K562 (cell line): ENCODE measurements around the gene HYOU1. TPM values are rescaled to one million over a fixed set of nuclear protein-coding genes. Genes with fewer than 3 reads are reported as not detected.

ENCODE experiments used
- ATAC-seq: fragments of 200-7000 bp; cut with Tn5 transposase; 3 replicates; pipeline ENCODE4 v1.9.1; 2020; ENCODE audit warnings: moderate library complexity
- BruUV-seq: library from RNA; stranded (reverse); fragments of 400-500 nt; replicated peaks from 2 replicates; lab custom pipeline; 2021; lab: Mats Ljungman, UMichigan
- CTCF ChIA-PET: fragments of 300-600 bp; formaldehyde crosslinking; extraction: SDS; loops from one replicate; lab custom pipeline; 2021; ENCODE audit warnings: low intra/inter-chr PET ratio; lab: Yijun Ruan, JAX
- POLR2A ChIA-PET: fragments of 300-600, 350-650 bp; sonication (Branson Sonifier 250); formaldehyde crosslinking; extraction: SDS; loops from one replicate; lab custom pipeline; 2021; ENCODE audit warnings: antibody characterized with exemption, inconsistent platforms; lab: Yijun Ruan, JAX
- DNase-seq, 4 experiments: peaks; one replicate each; pipeline versions ENCODE4 v3.0.0 to v3.0.0-alpha.2; 2011 to 2018; ENCODE audit warnings: low spot score in 3 of 4, mixed read lengths in 3 of 4; ENCODE audit errors: extremely low read depth in 1 of 4
- FAIRE-seq: peaks from 2 replicates; lab custom pipeline; 2011; peaks lifted over from hg19 to GRCh38; lab: Jason Lieb, UNC
- H2AFZ ChIP-seq: 2 replicates; pipeline ENCODE4 v1.6.0; 2011; ENCODE audit warnings: low read depth, low read length, control low read depth, inconsistent platforms
- H3K27ac ChIP-seq: fragments of 200-600 bp; 3 replicates; pipeline ENCODE4 v1.8.0; 2011; ENCODE audit warnings: low read depth, mild to moderate bottlenecking, control low read depth, inconsistent platforms, low read length, moderate library complexity, mixed read lengths; ENCODE audit errors: extremely low read depth
- H3K27me3 ChIP-seq, 2 experiments: fragments of 300-600 bp in 1 of 2; 2 replicates in 1 of 2; 3 replicates in 1 of 2; pipeline versions ENCODE4 v1.6.0 to v1.8.0; 2011; ENCODE audit warnings: inconsistent platforms in 2 of 2, low read length in 2 of 2, mild to moderate bottlenecking in 1 of 2, mixed read lengths in 1 of 2, moderate library complexity in 1 of 2; ENCODE audit not compliant: control insufficient read depth in 2 of 2, insufficient read depth in 2 of 2
- H3K36me3 ChIP-seq: fragments of 300-600 bp; 3 replicates; pipeline ENCODE4 v1.8.0; 2011; ENCODE audit warnings: mild to moderate bottlenecking, low read length, inconsistent platforms; ENCODE audit not compliant: control insufficient read depth, insufficient read depth
- H3K4me1 ChIP-seq, 2 experiments: fragments of 200-600 bp in 1 of 2; replicated peaks in 1 of 2; 2 replicates in 1 of 2; 3 replicates in 1 of 2; pipeline versions ENCODE4 v1.5.1 to v1.8.0; 2011; ENCODE audit warnings: inconsistent platforms in 2 of 2, low read length in 2 of 2, mild to moderate bottlenecking in 1 of 2, mixed read lengths in 1 of 2, moderate library complexity in 1 of 2; ENCODE audit not compliant: control insufficient read depth in 2 of 2, insufficient read depth in 2 of 2
- H3K4me2 ChIP-seq: 2 replicates; pipeline ENCODE4 v1.6.1; 2011; ENCODE audit warnings: low read length, control low read depth, inconsistent platforms, mixed read lengths; ENCODE audit not compliant: insufficient read depth
- H3K4me3 ChIP-seq: fragments of 200-600 bp; sonication (generic), shearing (Covaris generic); 2 replicates; pipeline ENCODE4 v1.5.1; 2016; ENCODE audit warnings: control low read depth, inconsistent platforms
- H3K79me2 ChIP-seq: fragments of 200-600 bp; 3 replicates; pipeline ENCODE4 v1.8.0; 2011; ENCODE audit warnings: low read length, inconsistent platforms; ENCODE audit not compliant: control insufficient read depth, insufficient read depth
- H3K9ac ChIP-seq, 2 experiments: 2 replicates each; pipeline versions ENCODE4 v1.6.0 to v1.6.1; 2011; ENCODE audit warnings: low read depth in 2 of 2, low read length in 2 of 2, control low read depth in 1 of 2, inconsistent platforms in 1 of 2, mild to moderate bottlenecking in 1 of 2, mixed read lengths in 1 of 2; ENCODE audit not compliant: insufficient read depth in 1 of 2
- H3K9me1 ChIP-seq: one replicate; pipeline ENCODE4 v1.6.0; 2011; ENCODE audit warnings: inconsistent platforms, mild to moderate bottlenecking, low read length, moderate library complexity; ENCODE audit not compliant: control insufficient read depth, insufficient read depth
- H3K9me3 ChIP-seq: replicated peaks from 2 replicates; pipeline ENCODE4 v1.5.1; 2011; ENCODE audit warnings: low read depth, low read length, inconsistent platforms; ENCODE audit not compliant: control insufficient read depth, insufficient read depth
- H4K20me1 ChIP-seq: replicated peaks from 2 replicates; pipeline ENCODE4 v1.6.1; 2011; ENCODE audit warnings: low read length, inconsistent platforms, mixed read lengths; ENCODE audit not compliant: control insufficient read depth, insufficient read depth
- BRCA1 ChIP-seq, 2 experiments: fragments of 450-650 bp in 1 of 2; sonication (generic) in 1 of 2; formaldehyde crosslinking in 1 of 2; IDR thresholded peaks; 2 replicates each; pipeline versions ENCODE4 v1.5.0 to v1.6.1; 2017 to 2020; ENCODE audit warnings: mild to moderate bottlenecking in 1 of 2, missing genetic modification reagents in 1 of 2
- ETV5 ChIP-seq: sonication (generic); formaldehyde crosslinking; IDR thresholded peaks from 2 replicates; pipeline ENCODE4 v1.4.0; 2020; ENCODE audit warnings: low read depth, mild to moderate bottlenecking, missing genetic modification reagents
- FOXA1 ChIP-seq: fragments of 450-650 bp; IDR thresholded peaks from 2 replicates; pipeline ENCODE4 v1.6.1; 2016; ENCODE audit warnings: mild to moderate bottlenecking, borderline replicate concordance
- NONO ChIP-seq, 2 experiments: fragments of 200-400 bp in 1 of 2; fragments of 450-650 bp in 1 of 2; formaldehyde crosslinking in 1 of 2; IDR thresholded peaks; 2 replicates each; pipeline ENCODE4 v1.6.1; 2017; ENCODE audit warnings: low read depth in 2 of 2, mild to moderate bottlenecking in 2 of 2, moderate library complexity in 2 of 2, low read length in 1 of 2
- POLR2A ChIP-seq: fragments of 450-650 bp; conservative IDR thresholded peaks from 2 replicates; pipeline ENCODE4 v1.6.1; 2016
- RAD51 ChIP-seq: fragments of 450-650 bp; IDR thresholded peaks from 2 replicates; pipeline ENCODE4 v1.7.1; 2016; ENCODE audit warnings: low read depth, mild to moderate bottlenecking, borderline replicate concordance
- TBL1XR1 ChIP-seq, 2 experiments: IDR thresholded peaks; 2 replicates each; pipeline ENCODE4 v1.6.1; 2012; ENCODE audit warnings: improper control_type of control experiment in 2 of 2, low read length in 2 of 2, mild to moderate bottlenecking in 1 of 2
- TCF3 ChIP-seq: sonication (generic); formaldehyde crosslinking; IDR thresholded peaks from 2 replicates; pipeline ENCODE4 v1.4.0; 2020; ENCODE audit warnings: mild to moderate bottlenecking, missing genetic modification reagents
- ZBTB1 ChIP-seq: sonication (generic); formaldehyde crosslinking; IDR thresholded peaks from 2 replicates; pipeline ENCODE4 v1.8.1; 2023; ENCODE audit warnings: missing genetic modification reagents, low read depth, mild to moderate bottlenecking, borderline replicate concordance
- ZBTB26 ChIP-seq: fragments of 450-650 bp; formaldehyde crosslinking; IDR thresholded peaks from 2 replicates; pipeline ENCODE4 v1.4.0; 2022; ENCODE audit warnings: missing genetic modification characterization
- ZNF121 ChIP-seq: sonication (generic); formaldehyde crosslinking; conservative IDR thresholded peaks from 2 replicates; pipeline ENCODE4 v1.8.0; 2022; ENCODE audit warnings: missing genetic modification reagents
- ZNF263 ChIP-seq: sonication (generic); formaldehyde crosslinking; IDR thresholded peaks from 2 replicates; pipeline ENCODE4 v1.8.0; 2022; ENCODE audit warnings: mild to moderate bottlenecking, missing genetic modification reagents, borderline replicate concordance
- ZNF696 ChIP-seq: fragments of 250-450 bp; sonication (Bioruptor Pico); conservative IDR thresholded peaks from 2 replicates; pipeline ENCODE4 v1.4.0; 2020; ENCODE audit warnings: mild to moderate bottlenecking, moderate library complexity
- WGBS: fragments of 100-300 bp; shearing (Covaris generic); methylation state at CpG from one replicate; pipeline ENCODE4 v1.1.6; 2016; ENCODE audit warnings: low coverage, mixed read lengths; ENCODE audit not compliant: insufficient coverage; ENCODE audit errors: missing lambda C conversion rate; 5-methylcytosine and 5-hydroxymethylcytosine counted together
- in situ Hi-C: fragments of 300-500 bp; cut with MboI; formaldehyde crosslinking; loops from 4 replicates; pipeline ENCODE4 v1.15.0; 2018; ENCODE audit warnings: inconsistent platforms, mixed read lengths
- intact Hi-C: fragments of 100-400 bp; cut with micrococcal nuclease; formaldehyde crosslinking; loops from 2 replicates; pipeline ENCODE4 v1.14.2; 2022
- polyA plus RNA-seq, 8 experiments: library from polyadenylated mRNA; depleted of rRNA in 4 of 8; stranded (reverse) in 5 of 8; unstranded in 3 of 8; fragments of >200 nt; fragmentation: Nextera tagmentation in 2 of 8; fragmentation: Illumina TruSeq in 1 of 8; extraction: Ambion mirVana in 2 of 8; extraction: Trizol in 1 of 8; gene quantifications; 2 replicates each; pipeline versions ENCODE4 v1.2.1 to v1.2.3, GENCODE V29; 2011 to 2014; ENCODE audit warnings: inconsistent platforms in 1 of 8, missing spikeins in 1 of 8
- total RNA-seq, 7 experiments: library from RNA; depleted of rRNA in 6 of 7; stranded (reverse); fragments of >200 nt in 6 of 7; fragmentation: Illumina TruSeq in 2 of 7; extraction: Trizol in 2 of 7; gene quantifications; 2 replicates each; pipeline versions ENCODE4 v1.2.1 to v1.2.3, GENCODE V29; 2011 to 2021; ENCODE audit warnings: low replicate concordance in 1 of 7
- TF ChIP-seq, protein P1 (sequence below): fragments of 450-650 bp; IDR thresholded peaks from 2 replicates; pipeline ENCODE4 v1.6.1; 2014; ENCODE audit warnings: low read depth, mild to moderate bottlenecking, moderate library complexity, borderline replicate concordance
- TF ChIP-seq, protein P2 (sequence below): fragments of 450-650 bp; IDR thresholded peaks from 2 replicates; pipeline ENCODE4 v1.6.1; 2016
- TF ChIP-seq, protein P3 (sequence below): sonication (generic); formaldehyde crosslinking; IDR thresholded peaks from 2 replicates; pipeline ENCODE4 v1.8.1; 2023; ENCODE audit warnings: mild to moderate bottlenecking, missing genetic modification reagents, moderate library complexity

The HYOU1 gene
- total and polyA plus RNA-seq, 9 of the 15 experiments (the other 6 are each of a cell fraction or from before 2014, with no cell fraction given), result 19.5 to 197 (median 128) TPM

- H3K27me3 ChIP-seq, result no peaks in the 10 kb centered on the region
- H3K36me3 ChIP-seq, result peaks cover 42% of the 10 kb centered on the region
- peak overlapping the region; percentile 98 for H3K4me2 ChIP-seq
- H3K9me1 ChIP-seq, result no peaks in the 10 kb centered on the region
- in situ Hi-C loops, result no loop called here
- DNase-seq (no peak), FAIRE-seq (no peak), ATAC-seq (peak; percentile 17)
- 4% methylated on average over 13 of the region's 13 CpGs for WGBS
- peaks cover 39% of the 10 kb centered on the region for H3K79me2 ChIP-seq
- peaks cover 35 to 45% of the 10 kb centered on the region in 2 experiments for H3K4me1 ChIP-seq
- peaks cover 12% of the 10 kb centered on the region for H4K20me1 ChIP-seq
- H3K27ac ChIP-seq, result peak overlapping the region; percentile 92
- H3K9me3 ChIP-seq, result no peaks in the 10 kb centered on the region
- POLR2A ChIA-PET, result interaction anchor here (0.6 to 1.2 kb wide), 5 partner anchors 15 to 152 kb away, joined by 3 to 4 read pairs (median 4); partner anchors contain the start of gene VPS11
- H3K4me3 ChIP-seq, result peak overlapping the region; percentile 92
- H2AFZ ChIP-seq, result peak overlapping the region; percentile 96
- intact Hi-C loops, result loop anchor here (1.0 to 2.0 kb wide), 2 partner anchors 12 to 71 kb away; partner anchors contain the start of genes DPAGT1, RPS25 and TRAPPC4
- no TSS peak for BruUV-seq
- CTCF ChIA-PET, result no interaction called here
- peak overlapping the region; percentile 86 to 99 for H3K9ac ChIP-seq
- TF ChIP-seq, protein P1, sequence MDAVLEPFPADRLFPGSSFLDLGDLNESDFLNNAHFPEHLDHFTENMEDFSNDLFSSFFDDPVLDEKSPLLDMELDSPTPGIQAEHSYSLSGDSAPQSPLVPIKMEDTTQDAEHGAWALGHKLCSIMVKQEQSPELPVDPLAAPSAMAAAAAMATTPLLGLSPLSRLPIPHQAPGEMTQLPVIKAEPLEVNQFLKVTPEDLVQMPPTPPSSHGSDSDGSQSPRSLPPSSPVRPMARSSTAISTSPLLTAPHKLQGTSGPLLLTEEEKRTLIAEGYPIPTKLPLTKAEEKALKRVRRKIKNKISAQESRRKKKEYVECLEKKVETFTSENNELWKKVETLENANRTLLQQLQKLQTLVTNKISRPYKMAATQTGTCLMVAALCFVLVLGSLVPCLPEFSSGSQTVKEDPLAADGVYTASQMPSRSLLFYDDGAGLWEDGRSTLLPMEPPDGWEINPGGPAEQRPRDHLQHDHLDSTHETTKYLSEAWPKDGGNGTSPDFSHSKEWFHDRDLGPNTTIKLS, result no peak
- TF ChIP-seq FOXA1 (no peak), TBL1XR1 (IDR thresholded peaks at IDR 0.05; ENCODE audit: low read length in 2 of 2) (no peak), RAD51 (no peak), TCF3 (no peak), ZNF696 (CRISPR knock-in tag) (no peak), BRCA1 (IDR thresholded peaks at IDR 0.05) (no peak), BRCA1 (CRISPR knock-in tag; IDR thresholded peaks at IDR 0.05) (0 out of 2 replicates have a peak, but pooled peaks have one; percentile 21), ZBTB1 (0 out of 2 replicates have a peak, but pooled peaks have one; percentile 3), POLR2A (no peak), ZNF263 (0 out of 2 replicates have a peak, but pooled peaks have one; percentile 27), ETV5 (CRISPR knock-in tag) (no peak), ZBTB26 (CRISPR knock-in tag) (no peak), ZNF121 (CRISPR knock-in tag) (no peak), NONO (IDR thresholded peaks at IDR 0.05; ENCODE audit: low read depth in 2 of 2, low read length in 1 of 2) (no peak)
- TF ChIP-seq, protein P2, sequence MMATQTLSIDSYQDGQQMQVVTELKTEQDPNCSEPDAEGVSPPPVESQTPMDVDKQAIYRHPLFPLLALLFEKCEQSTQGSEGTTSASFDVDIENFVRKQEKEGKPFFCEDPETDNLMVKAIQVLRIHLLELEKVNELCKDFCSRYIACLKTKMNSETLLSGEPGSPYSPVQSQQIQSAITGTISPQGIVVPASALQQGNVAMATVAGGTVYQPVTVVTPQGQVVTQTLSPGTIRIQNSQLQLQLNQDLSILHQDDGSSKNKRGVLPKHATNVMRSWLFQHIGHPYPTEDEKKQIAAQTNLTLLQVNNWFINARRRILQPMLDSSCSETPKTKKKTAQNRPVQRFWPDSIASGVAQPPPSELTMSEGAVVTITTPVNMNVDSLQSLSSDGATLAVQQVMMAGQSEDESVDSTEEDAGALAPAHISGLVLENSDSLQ, result no peak
- TF ChIP-seq, protein P3, sequence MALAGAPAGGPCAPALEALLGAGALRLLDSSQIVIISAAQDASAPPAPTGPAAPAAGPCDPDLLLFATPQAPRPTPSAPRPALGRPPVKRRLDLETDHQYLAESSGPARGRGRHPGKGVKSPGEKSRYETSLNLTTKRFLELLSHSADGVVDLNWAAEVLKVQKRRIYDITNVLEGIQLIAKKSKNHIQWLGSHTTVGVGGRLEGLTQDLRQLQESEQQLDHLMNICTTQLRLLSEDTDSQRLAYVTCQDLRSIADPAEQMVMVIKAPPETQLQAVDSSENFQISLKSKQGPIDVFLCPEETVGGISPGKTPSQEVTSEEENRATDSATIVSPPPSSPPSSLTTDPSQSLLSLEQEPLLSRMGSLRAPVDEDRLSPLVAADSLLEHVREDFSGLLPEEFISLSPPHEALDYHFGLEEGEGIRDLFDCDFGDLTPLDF (CRISPR knock-in tag), result 0 out of 2 replicates have a peak, but pooled peaks have one; percentile 14
Observed at GRCh38 chr11:119030029-119030328, 27.0 kb downstream of the HYOU1 start.
